ENCODE data around the gene TIAM2. TPM values are rescaled to one million over a fixed set of nuclear protein-coding genes. Genes with fewer than 3 reads are reported as not detected.
"Not testable (repeated sequence)": the region's sequence is repeated elsewhere in the genome, so short reads cannot be mapped to it uniquely, and the experiment has no call there.

The TIAM2 gene
- total and polyA plus RNA-seq, 10 of the 15 experiments (the other 5 are each of a cell fraction or from before 2014, with no cell fraction given) = 1.1 to 10.5 (median 2.3) TPM

DNA sequence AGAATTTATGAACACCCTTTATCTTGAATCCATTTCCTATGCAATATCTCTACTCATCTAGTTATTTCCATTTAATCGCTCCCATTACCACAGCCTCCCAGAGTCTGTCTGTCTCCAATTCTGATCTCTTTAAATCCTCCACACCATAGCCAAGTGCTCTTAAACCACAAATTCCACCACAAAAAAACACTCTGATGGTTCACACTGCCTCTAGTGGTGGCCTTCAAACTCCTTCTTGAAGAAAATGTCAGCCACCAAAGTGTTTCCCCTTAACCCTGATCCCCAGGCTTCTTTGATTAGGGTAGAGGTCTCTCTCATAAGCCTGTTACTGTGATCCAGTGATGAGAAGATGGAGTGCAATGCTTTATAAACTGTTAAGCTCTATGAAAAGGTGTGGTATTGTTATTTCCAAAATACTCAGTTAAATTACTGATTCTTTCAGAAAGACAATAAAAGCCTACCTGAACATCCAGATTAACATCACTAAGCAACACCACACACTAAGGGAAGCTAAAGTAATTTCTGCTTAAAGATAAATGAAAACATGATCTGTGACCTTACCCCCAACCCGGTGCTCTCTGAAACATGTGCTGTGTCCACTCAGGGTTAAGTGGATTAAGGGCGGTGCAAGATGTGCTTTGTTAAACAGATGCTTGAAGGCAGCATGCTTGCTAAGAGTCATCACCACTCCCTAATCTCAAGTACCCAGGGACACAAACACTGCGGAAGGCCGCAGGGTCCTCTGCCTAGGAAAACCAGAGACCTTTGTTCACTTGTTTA, 273.2 kb downstream of the TIAM2 start:
- H3K4me1 ChIP-seq (ENCODE audit: control insufficient read depth, insufficient read depth, low read length); BruUV-seq (replicated peaks); H3K27ac ChIP-seq (ENCODE audit: control insufficient read depth, insufficient read depth); H3K79me2 ChIP-seq (ENCODE audit: control insufficient read depth, insufficient read depth, low read length); H3K36me3 ChIP-seq (ENCODE audit: control insufficient read depth in 2 of 2, insufficient read depth in 2 of 2, low read length in 1 of 2); H4K20me1 ChIP-seq (ENCODE audit: control insufficient read depth, insufficient read depth); DNase-seq (ENCODE audit: low read depth, low spot score); H3K9me3 ChIP-seq (replicated peaks; ENCODE audit: control insufficient read depth, insufficient read depth, low read length); H3K4me3 ChIP-seq; H3K4me2 ChIP-seq (ENCODE audit: control insufficient read depth, insufficient read depth); in situ Hi-C loops (cut with MboI); H2AFZ ChIP-seq (ENCODE audit: control insufficient read depth, low read depth, low read length); H3K27me3 ChIP-seq (replicated peaks in 1 of 2; ENCODE audit: control insufficient read depth in 2 of 2, insufficient read depth in 2 of 2, low read length in 1 of 2); H3K9ac ChIP-seq (ENCODE audit: control insufficient read depth, insufficient read depth, low read length); FAIRE-seq: not testable (repeated sequence)
- SMC1A ChIA-PET (ENCODE audit: uncharacterized antibody, unreplicated experiment) = interaction anchor here (1.0 to 2.7 kb wide), 6 partner anchors 18 to 91 kb away, joined by 3 to 7 read pairs (median 4); no protein-coding TSS in a partner anchor
- RAD21 ChIA-PET (ENCODE audit: unreplicated experiment) = interaction anchor here (0.7 to 1.6 kb wide), 2 partner anchors 9 to 863 kb away, joined by 4 read pairs; no protein-coding TSS in a partner anchor
- WGBS (ENCODE audit: insufficient coverage, insufficient replicate concordance, low lambda C conversion rate, missing lambda C conversion rate) = 97% methylated on average over 4 of the region's 5 CpGs
- CTCF ChIA-PET = interaction anchor here (1.1 to 2.8 kb wide), 8 partner anchors 9 to 340 kb away, joined by 3 to 19 read pairs (median 6); no protein-coding TSS in a partner anchor
- POLR2A ChIA-PET = interaction anchor here (1.2 kb wide), 1 partner anchor 9 kb away, joined by 3 read pairs; no protein-coding TSS in a partner anchor
- intact Hi-C loops (cut with micrococcal nuclease; ENCODE audit: unreplicated experiment) = loop anchor here (5.0 kb wide), 1 partner anchor 91 kb away; no protein-coding TSS in a partner anchor
- TF ChIP-seq, protein P1, sequence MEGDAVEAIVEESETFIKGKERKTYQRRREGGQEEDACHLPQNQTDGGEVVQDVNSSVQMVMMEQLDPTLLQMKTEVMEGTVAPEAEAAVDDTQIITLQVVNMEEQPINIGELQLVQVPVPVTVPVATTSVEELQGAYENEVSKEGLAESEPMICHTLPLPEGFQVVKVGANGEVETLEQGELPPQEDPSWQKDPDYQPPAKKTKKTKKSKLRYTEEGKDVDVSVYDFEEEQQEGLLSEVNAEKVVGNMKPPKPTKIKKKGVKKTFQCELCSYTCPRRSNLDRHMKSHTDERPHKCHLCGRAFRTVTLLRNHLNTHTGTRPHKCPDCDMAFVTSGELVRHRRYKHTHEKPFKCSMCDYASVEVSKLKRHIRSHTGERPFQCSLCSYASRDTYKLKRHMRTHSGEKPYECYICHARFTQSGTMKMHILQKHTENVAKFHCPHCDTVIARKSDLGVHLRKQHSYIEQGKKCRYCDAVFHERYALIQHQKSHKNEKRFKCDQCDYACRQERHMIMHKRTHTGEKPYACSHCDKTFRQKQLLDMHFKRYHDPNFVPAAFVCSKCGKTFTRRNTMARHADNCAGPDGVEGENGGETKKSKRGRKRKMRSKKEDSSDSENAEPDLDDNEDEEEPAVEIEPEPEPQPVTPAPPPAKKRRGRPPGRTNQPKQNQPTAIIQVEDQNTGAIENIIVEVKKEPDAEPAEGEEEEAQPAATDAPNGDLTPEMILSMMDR (IDR thresholded peaks at IDR 0.05 in 2 of 3, conservative IDR thresholded peaks at IDR 0.05 in 1 of 3; ENCODE audit: control insufficient read depth in 2 of 3, extremely low read depth in 1 of 3, insufficient read depth in 1 of 3, low read depth in 3 of 3, low read length in 3 of 3) = peak; percentile 43 to 64 (median 51)
- TF ChIP-seq RUNX3 (IDR thresholded peaks at IDR 0.05; ENCODE audit: low read length) (peak; percentile 81), RAD21 (IDR thresholded peaks at IDR 0.05; ENCODE audit: insufficient read depth, low read depth, low read length) (peak; percentile 37), YY1 (IDR thresholded peaks at IDR 0.05; ENCODE audit: low read depth, low read length) (0 out of 2 replicates have a peak, but pooled peaks have one; percentile 23)
- ATAC-seq = peak; percentile 89

All from GM12878 (cell line).